Neural progenitor cell (in vitro differentiated cells): ENCODE results near the gene APIP. TPM values are rescaled to one million over a fixed set of nuclear protein-coding genes. Genes with fewer than 3 reads are reported as not detected.

Experiments used
- DNase-seq: peaks from one replicate; pipeline ENCODE4 v3.0.0-alpha.2; 2016; ENCODE audit warnings: low spot score
- H2AFZ ChIP-seq: fragments of 200-600 bp; sonication (generic); replicated peaks from 2 replicates; pipeline ENCODE4 v1.6.1; 2016; ENCODE audit warnings: antibody characterized with exemption
- H3F3A ChIP-seq: fragments of 200-600 bp; sonication (generic); 2 replicates; pipeline ENCODE4 v1.6.1; 2016; ENCODE audit warnings: antibody characterized with exemption, low read depth
- H3K27ac ChIP-seq: fragments of 200-600 bp; sonication (generic); 2 replicates; pipeline ENCODE4 v1.5.1; 2016; ENCODE audit warnings: mild to moderate bottlenecking
- H3K27me3 ChIP-seq: fragments of 200-600 bp; sonication (generic); 2 replicates; pipeline ENCODE4 v1.6.1; 2016; ENCODE audit warnings: mild to moderate bottlenecking, moderate library complexity
- H3K36me3 ChIP-seq: fragments of 200-600 bp; sonication (generic); 2 replicates; pipeline ENCODE4 v1.5.1; 2016
- H3K4me1 ChIP-seq: fragments of 200-600 bp; sonication (generic); 2 replicates; pipeline ENCODE4 v1.6.1; 2016; ENCODE audit warnings: mixed run types
- H3K4me2 ChIP-seq: fragments of 200-600 bp; sonication (generic); 2 replicates; pipeline ENCODE4 v1.6.1; 2016
- H3K4me3 ChIP-seq: fragments of 200-600 bp; sonication (generic); 2 replicates; pipeline ENCODE4 v1.5.1; 2016
- H3K79me2 ChIP-seq: fragments of 200-600 bp; sonication (generic); 2 replicates; pipeline ENCODE4 v1.6.1; 2016; ENCODE audit warnings: low read depth
- H3K9ac ChIP-seq: fragments of 200-600 bp; sonication (generic); 2 replicates; pipeline ENCODE4 v1.6.1; 2016
- H3K9me3 ChIP-seq: fragments of 200-600 bp; sonication (generic); 2 replicates; pipeline ENCODE4 v1.5.1; 2016; ENCODE audit warnings: low read depth
- H4K20me1 ChIP-seq: fragments of 200-600 bp; sonication (generic); 2 replicates; pipeline ENCODE4 v1.6.1; 2016; ENCODE audit warnings: low read depth
- H3K27ac Mint-ChIP-seq: 3 replicates; pipeline ENCODE4 v1.8.0; 2021; ENCODE audit warnings: mixed read lengths
- H3K27me3 Mint-ChIP-seq: 2 replicates; pipeline ENCODE4 v1.8.0; 2022; ENCODE audit warnings: low read depth, mild to moderate bottlenecking, inconsistent platforms, moderate library complexity, mixed read lengths; ENCODE audit not compliant: insufficient read depth
- H3K36me3 Mint-ChIP-seq: 3 replicates; pipeline ENCODE4 v1.8.0; 2021; ENCODE audit warnings: mixed read lengths
- H3K4me1 Mint-ChIP-seq: 3 replicates; pipeline ENCODE4 v1.8.0; 2021; ENCODE audit warnings: mixed read lengths
- H3K4me3 Mint-ChIP-seq: 3 replicates; pipeline ENCODE4 v1.8.0; 2021; ENCODE audit warnings: mild to moderate bottlenecking, moderate library complexity, mixed read lengths
- H3K9me3 Mint-ChIP-seq: 3 replicates; pipeline ENCODE4 v1.8.0; 2020; ENCODE audit warnings: mixed read lengths
- EZH2 ChIP-seq: fragments of 200-600 bp; sonication (generic); IDR thresholded peaks from 2 replicates; pipeline ENCODE4 v1.6.1; 2017; ENCODE audit warnings: antibody characterized with exemption, mild to moderate bottlenecking, moderate library complexity
- EZH2phosphoT487 ChIP-seq: fragments of 200-600 bp; sonication (generic); IDR thresholded peaks from 2 replicates; pipeline ENCODE4 v1.6.1; 2017; ENCODE audit warnings: antibody characterized with exemption
- total RNA-seq: library from RNA; depleted of rRNA; stranded (reverse); fragments of >200 nt; gene quantifications from 2 replicates; pipeline ENCODE4 v1.2.3, GENCODE V29; 2015; ENCODE audit warnings: low replicate concordance
- TF ChIP-seq, protein P1 (sequence below): fragments of 200-600 bp; sonication (generic); IDR thresholded peaks from 2 replicates; pipeline ENCODE4 v1.5.1; 2017; ENCODE audit warnings: antibody characterized with exemption, mild to moderate bottlenecking

APIP gene
- total RNA-seq, 1 donor from 2014 or later = 28.7 TPM

DNA sequence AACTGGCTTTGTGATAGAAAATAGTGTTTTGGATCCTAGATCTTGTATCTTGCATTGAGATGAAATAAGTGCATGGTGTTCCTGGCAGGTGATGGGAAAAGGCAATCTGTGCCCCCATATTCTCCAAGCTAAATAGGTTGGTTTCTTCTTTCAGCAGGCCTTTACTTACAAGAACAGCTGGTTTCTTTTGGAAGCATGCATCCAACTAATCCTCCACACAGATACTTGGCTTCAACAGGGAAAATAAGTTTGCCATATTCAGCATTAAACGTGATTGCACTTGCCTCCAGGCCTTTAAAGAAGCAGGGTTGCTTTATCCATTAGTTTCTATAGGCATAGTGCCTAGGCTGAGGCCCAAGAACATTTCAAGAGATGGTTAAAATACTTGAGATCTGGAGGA lies 59.9 kb downstream of the APIP start:
- no peaks in the 10 kb centered on the region for H3F3A ChIP-seq
- H3K27ac ChIP-seq = no peak overlapping the region
- Mint-ChIP-seq H3K27me3 (no peaks in the 10 kb centered on the region), H3K4me1 (no peaks in the 10 kb centered on the region), H3K4me3 (no peak overlapping the region), H3K36me3 (peaks cover 3% of the 10 kb centered on the region), H3K9me3 (peaks cover 4% of the 10 kb centered on the region), H3K27ac (no peak overlapping the region)
- TF ChIP-seq EZH2 = no peak
- TF ChIP-seq, protein P1, sequence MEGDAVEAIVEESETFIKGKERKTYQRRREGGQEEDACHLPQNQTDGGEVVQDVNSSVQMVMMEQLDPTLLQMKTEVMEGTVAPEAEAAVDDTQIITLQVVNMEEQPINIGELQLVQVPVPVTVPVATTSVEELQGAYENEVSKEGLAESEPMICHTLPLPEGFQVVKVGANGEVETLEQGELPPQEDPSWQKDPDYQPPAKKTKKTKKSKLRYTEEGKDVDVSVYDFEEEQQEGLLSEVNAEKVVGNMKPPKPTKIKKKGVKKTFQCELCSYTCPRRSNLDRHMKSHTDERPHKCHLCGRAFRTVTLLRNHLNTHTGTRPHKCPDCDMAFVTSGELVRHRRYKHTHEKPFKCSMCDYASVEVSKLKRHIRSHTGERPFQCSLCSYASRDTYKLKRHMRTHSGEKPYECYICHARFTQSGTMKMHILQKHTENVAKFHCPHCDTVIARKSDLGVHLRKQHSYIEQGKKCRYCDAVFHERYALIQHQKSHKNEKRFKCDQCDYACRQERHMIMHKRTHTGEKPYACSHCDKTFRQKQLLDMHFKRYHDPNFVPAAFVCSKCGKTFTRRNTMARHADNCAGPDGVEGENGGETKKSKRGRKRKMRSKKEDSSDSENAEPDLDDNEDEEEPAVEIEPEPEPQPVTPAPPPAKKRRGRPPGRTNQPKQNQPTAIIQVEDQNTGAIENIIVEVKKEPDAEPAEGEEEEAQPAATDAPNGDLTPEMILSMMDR = no peak
- no peak for TF ChIP-seq EZH2phosphoT487
- H3K4me3 ChIP-seq = no peak overlapping the region
- H3K36me3 ChIP-seq = no peaks in the 10 kb centered on the region
- no peaks in the 10 kb centered on the region for H3K27me3 ChIP-seq
- H3K4me1 ChIP-seq = no peaks in the 10 kb centered on the region
- H4K20me1 ChIP-seq = no peaks in the 10 kb centered on the region
- H3K4me2 ChIP-seq = no peak overlapping the region
- H3K9me3 ChIP-seq = no peaks in the 10 kb centered on the region
- H2AFZ ChIP-seq = no peak overlapping the region
- no peaks in the 10 kb centered on the region for H3K79me2 ChIP-seq
- no peak overlapping the region for H3K9ac ChIP-seq
- DNase-seq = no peak

DNA sequence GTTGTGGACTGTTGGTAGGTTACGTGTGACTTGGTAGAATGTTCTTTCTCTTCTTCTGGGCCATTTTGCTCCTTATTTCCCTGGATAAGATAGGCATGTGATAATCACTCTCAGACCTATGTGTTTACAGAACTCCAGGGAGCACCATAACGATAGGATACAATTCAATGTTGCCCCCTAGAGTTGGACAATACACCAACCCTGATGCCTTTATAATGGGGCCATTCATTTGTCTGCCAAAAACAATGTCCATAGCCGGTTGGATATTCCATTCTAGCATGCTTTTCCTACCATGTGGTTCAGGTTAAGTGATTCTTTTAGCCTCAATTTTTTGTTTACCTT lies 60.5 kb downstream of the APIP start:
- Mint-ChIP-seq H3K4me3 (no peak overlapping the region), H3K9me3 (peaks cover 4% of the 10 kb centered on the region), H3K36me3 (peaks cover 3% of the 10 kb centered on the region), H3K27me3 (no peaks in the 10 kb centered on the region), H3K27ac (no peak overlapping the region), H3K4me1 (no peaks in the 10 kb centered on the region)
- Histone ChIP-seq H3K9ac (no peak overlapping the region), H3K4me2 (no peak overlapping the region), H3K27ac (no peak overlapping the region), H3K9me3 (no peaks in the 10 kb centered on the region), H3K79me2 (no peaks in the 10 kb centered on the region), H3F3A (no peaks in the 10 kb centered on the region), H3K36me3 (no peaks in the 10 kb centered on the region), H3K27me3 (no peaks in the 10 kb centered on the region), H3K4me3 (no peak overlapping the region), H3K4me1 (no peaks in the 10 kb centered on the region), H2AFZ (no peak overlapping the region), H4K20me1 (no peaks in the 10 kb centered on the region)
- TF ChIP-seq EZH2phosphoT487 = no peak
- TF ChIP-seq EZH2 = no peak
- TF ChIP-seq, protein P1 = no peak
- no peak for DNase-seq

DNA sequence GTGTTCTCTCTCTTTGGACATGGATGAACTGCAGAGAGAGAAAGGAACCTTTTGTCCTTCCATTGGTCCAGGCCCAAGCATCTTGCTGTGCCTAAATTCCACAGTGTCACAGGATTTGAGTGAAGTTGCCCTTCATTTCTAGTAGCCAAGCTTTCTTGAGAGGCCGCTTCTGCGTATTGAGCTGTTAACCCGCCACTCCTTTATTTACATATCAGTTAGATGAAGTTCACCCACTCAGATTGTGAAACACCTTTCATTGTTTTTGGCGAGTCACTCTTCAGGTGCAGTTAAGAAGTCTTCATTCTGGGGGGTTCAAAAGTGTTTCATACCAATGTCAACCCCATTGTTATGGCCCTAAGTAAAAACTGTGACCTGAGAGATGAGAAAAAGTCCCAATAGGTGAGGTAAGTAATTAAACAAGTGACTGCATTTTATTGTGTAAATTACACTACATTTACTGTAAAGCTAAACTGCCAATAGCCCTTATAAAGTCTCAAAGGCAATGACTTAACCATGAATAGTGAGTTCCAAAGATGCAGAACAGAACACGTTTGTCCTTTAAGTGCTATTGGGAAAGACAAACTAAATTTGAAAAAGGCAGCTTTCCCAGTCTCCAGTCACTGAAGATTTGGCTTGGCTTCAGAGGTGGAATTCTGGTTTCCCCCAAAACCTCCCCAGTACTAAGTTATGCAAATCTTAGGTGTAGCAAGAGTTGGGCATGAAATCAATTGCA lies 61.0 kb downstream of the APIP start:
- H3K27ac Mint-ChIP-seq = no peak overlapping the region
- DNase-seq = no peak
- H3K4me1 Mint-ChIP-seq = no peaks in the 10 kb centered on the region

More for the DNA sequence above, 61.0 kb downstream of the APIP start:
- Histone ChIP-seq H2AFZ (no peak overlapping the region), H3F3A (no peaks in the 10 kb centered on the region), H3K27me3 (no peaks in the 10 kb centered on the region), H3K4me2 (no peak overlapping the region), H3K4me1 (no peaks in the 10 kb centered on the region), H3K4me3 (no peak overlapping the region), H4K20me1 (no peaks in the 10 kb centered on the region), H3K27ac (no peak overlapping the region), H3K79me2 (no peaks in the 10 kb centered on the region), H3K9ac (no peak overlapping the region), H3K36me3 (no peaks in the 10 kb centered on the region), H3K9me3 (no peaks in the 10 kb centered on the region)
- Mint-ChIP-seq H3K4me3 (no peak overlapping the region), H3K36me3 (peaks cover 3% of the 10 kb centered on the region), H3K27me3 (no peaks in the 10 kb centered on the region), H3K9me3 (peaks cover 4% of the 10 kb centered on the region)
- TF ChIP-seq, protein P1 = no peak
- TF ChIP-seq EZH2phosphoT487 (no peak), EZH2 (no peak)
